DND-41 (cell line): ENCODE data around the gene FBXW7.

Experiments used
- ATAC-seq: fragments of 200-7000 bp; cut with Tn5 transposase; 3 replicates; pipeline ENCODE4 v1.9.1; 2021; ENCODE audit warnings: low read depth; ENCODE audit not compliant: insufficient read depth
- DNase-seq: peaks from one replicate; pipeline ENCODE4 v3.0.0-alpha.2; 2020
- H2AFZ ChIP-seq: 2 replicates; pipeline ENCODE4 v1.6.0; 2012; ENCODE audit warnings: low read depth, low read length
- H3K27ac ChIP-seq: 2 replicates; pipeline ENCODE4 v1.5.1; 2012; ENCODE audit warnings: low read length, inconsistent platforms
- H3K27me3 ChIP-seq: fragments of 200-600 bp; sonication (generic); 2 replicates; pipeline ENCODE4 v1.6.0; 2012; ENCODE audit warnings: low read length, mild to moderate bottlenecking, inconsistent platforms; ENCODE audit not compliant: insufficient read depth, poor library complexity
- H3K36me3 ChIP-seq: 2 replicates; pipeline ENCODE4 v1.5.1; 2012; ENCODE audit warnings: low read length, inconsistent platforms; ENCODE audit not compliant: insufficient read depth
- H3K4me1 ChIP-seq: 2 replicates; pipeline ENCODE4 v1.5.1; 2012; ENCODE audit warnings: mild to moderate bottlenecking, low read length; ENCODE audit not compliant: insufficient read depth
- H3K4me2 ChIP-seq: 2 replicates; pipeline ENCODE4 v1.6.0; 2012; ENCODE audit warnings: mild to moderate bottlenecking, moderate library complexity, low read length, inconsistent platforms; ENCODE audit not compliant: insufficient read depth
- H3K4me3 ChIP-seq, 2 experiments: fragments of 200-600 bp in 1 of 2; shearing (Covaris generic) in 1 of 2; 2 replicates each; pipeline ENCODE4 v1.5.1; 2012 to 2016; ENCODE audit warnings: inconsistent platforms in 2 of 2, low read length in 2 of 2, mild to moderate bottlenecking in 2 of 2, low read depth in 1 of 2, moderate library complexity in 1 of 2
- H3K79me2 ChIP-seq: 2 replicates; pipeline ENCODE4 v1.6.0; 2012; ENCODE audit warnings: low read length, inconsistent platforms; ENCODE audit not compliant: insufficient read depth
- H3K9ac ChIP-seq: 2 replicates; pipeline ENCODE4 v1.6.0; 2012; ENCODE audit warnings: low read depth, mild to moderate bottlenecking, inconsistent platforms, low read length, moderate library complexity
- H3K9me3 ChIP-seq: 2 replicates; pipeline ENCODE4 v1.5.1; 2012; ENCODE audit warnings: low read length, moderate library complexity, mild to moderate bottlenecking, inconsistent platforms; ENCODE audit not compliant: insufficient read depth, severe bottlenecking
- H4K20me1 ChIP-seq: 2 replicates; pipeline ENCODE4 v1.6.0; 2012; ENCODE audit warnings: low read length; ENCODE audit not compliant: insufficient read depth
- EZH2 ChIP-seq: IDR thresholded peaks from 3 replicates; pipeline ENCODE4 v1.6.1; 2012; ENCODE audit warnings: borderline replicate concordance, low read depth, mild to moderate bottlenecking, moderate library complexity, low read length, inconsistent platforms; ENCODE audit not compliant: severe bottlenecking
- TF ChIP-seq, protein P1 (sequence below): IDR thresholded peaks from 2 replicates; pipeline ENCODE4 v1.5.1; 2012; ENCODE audit warnings: borderline replicate concordance, low read length, moderate library complexity, mild to moderate bottlenecking; ENCODE audit not compliant: poor library complexity, severe bottlenecking; ENCODE audit errors: extremely low read depth

Gene FBXW7

GRCh38 chr4:152579916-152580315 lies 44.0 kb upstream of the FBXW7 start:
- no peaks in the 10 kb centered on the region for H3K9me3 ChIP-seq
- no peaks in the 10 kb centered on the region for H3K36me3 ChIP-seq
- TF ChIP-seq, protein P1, sequence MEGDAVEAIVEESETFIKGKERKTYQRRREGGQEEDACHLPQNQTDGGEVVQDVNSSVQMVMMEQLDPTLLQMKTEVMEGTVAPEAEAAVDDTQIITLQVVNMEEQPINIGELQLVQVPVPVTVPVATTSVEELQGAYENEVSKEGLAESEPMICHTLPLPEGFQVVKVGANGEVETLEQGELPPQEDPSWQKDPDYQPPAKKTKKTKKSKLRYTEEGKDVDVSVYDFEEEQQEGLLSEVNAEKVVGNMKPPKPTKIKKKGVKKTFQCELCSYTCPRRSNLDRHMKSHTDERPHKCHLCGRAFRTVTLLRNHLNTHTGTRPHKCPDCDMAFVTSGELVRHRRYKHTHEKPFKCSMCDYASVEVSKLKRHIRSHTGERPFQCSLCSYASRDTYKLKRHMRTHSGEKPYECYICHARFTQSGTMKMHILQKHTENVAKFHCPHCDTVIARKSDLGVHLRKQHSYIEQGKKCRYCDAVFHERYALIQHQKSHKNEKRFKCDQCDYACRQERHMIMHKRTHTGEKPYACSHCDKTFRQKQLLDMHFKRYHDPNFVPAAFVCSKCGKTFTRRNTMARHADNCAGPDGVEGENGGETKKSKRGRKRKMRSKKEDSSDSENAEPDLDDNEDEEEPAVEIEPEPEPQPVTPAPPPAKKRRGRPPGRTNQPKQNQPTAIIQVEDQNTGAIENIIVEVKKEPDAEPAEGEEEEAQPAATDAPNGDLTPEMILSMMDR, result no peak
- TF ChIP-seq EZH2, result no peak
- no peak for DNase-seq
- ATAC-seq, result no peak
- no peak overlapping the region for H2AFZ ChIP-seq
- peaks cover 3% of the 10 kb centered on the region for H3K27me3 ChIP-seq
- no peak overlapping the region for H3K9ac ChIP-seq
- H3K4me3 ChIP-seq, result no peak overlapping the region
- H3K4me2 ChIP-seq, result no peak overlapping the region
- no peaks in the 10 kb centered on the region for H3K4me1 ChIP-seq
- H3K79me2 ChIP-seq, result no peaks in the 10 kb centered on the region
- H3K27ac ChIP-seq, result no peak overlapping the region
- no peaks in the 10 kb centered on the region for H4K20me1 ChIP-seq

DNA sequence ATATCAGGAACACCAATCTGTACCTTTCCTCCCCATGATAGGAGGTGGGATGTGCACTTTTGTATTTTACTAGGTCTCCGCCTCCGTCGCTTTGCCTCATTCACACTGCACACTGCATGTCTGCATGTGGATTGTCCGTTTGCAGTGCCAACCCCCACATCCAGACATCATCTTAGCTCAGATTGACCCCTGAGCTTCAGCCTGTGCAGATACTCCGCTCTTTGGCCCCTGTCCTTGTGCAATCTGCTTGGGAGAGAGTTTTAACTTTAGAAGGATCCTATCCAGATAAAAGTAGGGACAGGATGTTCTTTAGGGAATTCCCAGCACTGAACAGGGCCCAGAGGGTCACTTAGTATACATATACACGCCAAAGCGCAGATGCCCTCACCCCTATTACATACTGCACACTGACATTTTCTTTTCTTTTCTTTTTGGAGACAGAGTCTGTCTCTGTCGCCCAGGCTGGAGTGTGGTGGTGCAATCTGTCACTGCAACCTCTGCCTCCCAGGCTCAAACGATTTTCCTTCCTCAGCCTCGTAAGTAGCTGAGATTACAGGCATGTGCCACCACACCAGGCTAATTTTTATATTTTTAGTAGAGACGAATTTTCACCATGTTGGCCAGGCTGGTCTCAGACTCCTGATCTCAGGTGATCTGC lies 43.3 kb upstream of the FBXW7 start:
- Histone ChIP-seq H3K27me3 (peaks cover 3% of the 10 kb centered on the region), H3K4me1 (no peaks in the 10 kb centered on the region), H3K9me3 (no peaks in the 10 kb centered on the region), H3K4me3 (no peak overlapping the region), H3K9ac (no peak overlapping the region), H2AFZ (no peak overlapping the region), H4K20me1 (no peaks in the 10 kb centered on the region), H3K27ac (no peak overlapping the region), H3K79me2 (no peaks in the 10 kb centered on the region), H3K4me2 (no peak overlapping the region), H3K36me3 (no peaks in the 10 kb centered on the region)
- DNase-seq (no peak), ATAC-seq (no peak)
- no peak for TF ChIP-seq EZH2
- TF ChIP-seq, protein P1, result no peak

DNA sequence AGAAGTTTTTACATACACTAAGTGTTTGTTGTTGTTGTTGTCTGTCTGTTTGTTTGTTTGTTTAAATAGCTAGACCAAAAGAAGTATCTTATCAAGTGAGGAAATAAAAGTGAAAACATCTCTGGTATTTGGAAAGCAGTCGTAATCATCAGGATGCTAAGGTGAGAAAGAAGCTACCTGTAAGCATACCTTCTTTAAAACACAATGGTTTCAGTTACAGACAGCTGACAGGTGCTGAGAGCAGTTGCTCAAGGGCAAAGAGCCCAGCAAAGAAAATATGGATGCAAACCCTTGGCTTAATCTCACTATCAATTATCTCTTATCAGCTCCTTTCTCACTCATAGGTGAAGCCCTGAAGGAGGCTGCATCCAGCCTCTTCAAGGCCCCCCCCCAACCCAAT lies 42.8 kb upstream of the FBXW7 start:
- H3K36me3 ChIP-seq, result no peaks in the 10 kb centered on the region
- DNase-seq (no peak), ATAC-seq (no peak)
- H3K79me2 ChIP-seq, result no peaks in the 10 kb centered on the region
- no peak for TF ChIP-seq EZH2
- TF ChIP-seq, protein P1, result no peak
- H3K4me1 ChIP-seq, result no peaks in the 10 kb centered on the region
- no peaks in the 10 kb centered on the region for H3K9me3 ChIP-seq
- H3K27me3 ChIP-seq, result peaks cover 3% of the 10 kb centered on the region
- H3K9ac ChIP-seq, result no peak overlapping the region
- no peaks in the 10 kb centered on the region for H4K20me1 ChIP-seq
- no peak overlapping the region for H3K4me2 ChIP-seq
- H2AFZ ChIP-seq, result no peak overlapping the region
- no peak overlapping the region for H3K27ac ChIP-seq
- H3K4me3 ChIP-seq, result no peak overlapping the region
